ENCODE data around the gene TTLL7.

DNA sequence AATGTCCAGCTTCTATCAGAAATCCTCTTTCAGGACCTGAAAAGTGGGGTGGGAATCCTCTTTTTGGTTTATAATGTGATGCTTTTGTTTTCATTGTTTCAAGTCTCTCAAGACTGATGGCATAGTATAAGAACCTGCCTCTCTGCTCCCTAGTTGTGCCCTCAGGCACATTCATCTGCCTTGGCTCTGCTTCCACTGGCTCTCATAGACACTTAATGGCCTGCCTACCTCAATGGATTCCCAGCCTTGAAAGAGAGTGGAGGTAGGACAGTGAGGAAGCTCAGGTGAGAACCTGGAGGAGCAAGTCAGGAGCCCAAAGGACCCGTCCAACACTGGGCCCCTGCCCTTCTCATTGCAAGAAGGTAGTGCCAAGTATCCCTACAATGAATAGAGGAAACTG, 4.8 kb downstream of the TTLL7 start:
- TF ChIP-seq, protein P1, sequence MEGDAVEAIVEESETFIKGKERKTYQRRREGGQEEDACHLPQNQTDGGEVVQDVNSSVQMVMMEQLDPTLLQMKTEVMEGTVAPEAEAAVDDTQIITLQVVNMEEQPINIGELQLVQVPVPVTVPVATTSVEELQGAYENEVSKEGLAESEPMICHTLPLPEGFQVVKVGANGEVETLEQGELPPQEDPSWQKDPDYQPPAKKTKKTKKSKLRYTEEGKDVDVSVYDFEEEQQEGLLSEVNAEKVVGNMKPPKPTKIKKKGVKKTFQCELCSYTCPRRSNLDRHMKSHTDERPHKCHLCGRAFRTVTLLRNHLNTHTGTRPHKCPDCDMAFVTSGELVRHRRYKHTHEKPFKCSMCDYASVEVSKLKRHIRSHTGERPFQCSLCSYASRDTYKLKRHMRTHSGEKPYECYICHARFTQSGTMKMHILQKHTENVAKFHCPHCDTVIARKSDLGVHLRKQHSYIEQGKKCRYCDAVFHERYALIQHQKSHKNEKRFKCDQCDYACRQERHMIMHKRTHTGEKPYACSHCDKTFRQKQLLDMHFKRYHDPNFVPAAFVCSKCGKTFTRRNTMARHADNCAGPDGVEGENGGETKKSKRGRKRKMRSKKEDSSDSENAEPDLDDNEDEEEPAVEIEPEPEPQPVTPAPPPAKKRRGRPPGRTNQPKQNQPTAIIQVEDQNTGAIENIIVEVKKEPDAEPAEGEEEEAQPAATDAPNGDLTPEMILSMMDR (IDR thresholded peaks at IDR 0.05; ENCODE audit: low read length), result no peak
- TF ChIP-seq EZH2 (optimal IDR thresholded peaks at IDR 0.05; ENCODE audit: low read depth, low read length), result no peak
